Measurements from ENCODE around the gene TPM2. TPM values are rescaled to one million over a fixed set of nuclear protein-coding genes. Genes with fewer than 3 reads are reported as not detected.

The TPM2 gene
- total and polyA plus RNA-seq, 9 of the 15 experiments (the other 6 are each of a cell fraction or from before 2014, with no cell fraction given), result 0.28 to 16.1 (median 4.5) TPM

DNA sequence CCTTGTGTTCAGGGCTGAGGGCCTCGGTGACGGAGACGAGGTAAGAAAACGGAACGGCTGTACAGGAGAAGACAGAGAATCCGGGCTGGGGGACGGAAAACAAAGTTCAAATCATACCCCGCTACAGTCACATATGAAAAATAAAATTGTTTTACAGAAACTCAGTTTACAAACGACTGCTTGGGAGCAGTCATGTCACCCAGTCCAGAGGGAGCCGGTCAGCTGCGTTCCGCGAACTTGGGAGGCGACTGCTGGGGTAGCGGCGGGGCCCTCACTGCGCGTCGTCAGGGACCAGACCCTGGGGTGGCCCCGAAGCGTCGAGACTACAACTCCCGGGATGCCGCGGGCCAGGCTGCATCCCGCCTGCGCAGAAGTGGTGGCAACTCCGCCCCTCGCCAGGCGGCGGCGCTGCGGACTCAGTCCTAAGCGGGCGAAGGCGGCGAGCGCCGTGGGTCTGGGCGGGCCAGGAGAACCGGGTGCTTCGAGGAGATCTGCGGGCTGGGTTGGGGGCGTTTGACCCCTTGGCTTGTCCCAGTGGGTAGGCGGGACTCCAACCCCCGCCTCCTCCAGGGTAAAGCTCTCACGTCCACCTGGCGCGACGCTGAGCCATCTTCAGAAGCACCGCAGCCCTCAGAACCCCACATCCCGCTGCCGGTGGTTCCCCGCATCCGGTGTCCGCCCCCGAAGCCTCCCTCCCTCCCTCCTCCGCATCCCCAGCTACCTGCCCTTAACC lies 43.0 kb downstream of the TPM2 start (continued):
- peak; percentile 43 to 62; a peak in 2 of 4 replicates for TF ChIP-seq SIX5 (IDR thresholded peaks at IDR 0.05; ENCODE audit: borderline replicate concordance in 1 of 2, insufficient read depth in 1 of 2, low read depth in 1 of 2, low read length in 2 of 2)

- CTCF ChIA-PET (ENCODE audit: low intra/inter-chr PET ratio), result interaction anchor here (0.6 to 1.3 kb wide), 2 partner anchors 113 to 180 kb away, joined by 3 to 5 read pairs; no protein-coding TSS in a partner anchor
- Histone ChIP-seq H3K4me1 (replicated peaks in 1 of 2; ENCODE audit: control insufficient read depth in 2 of 2, insufficient read depth in 2 of 2, low read length in 2 of 2) (peaks cover 31 to 32% of the 10 kb centered on the region in 2 experiments), H3K9ac (ENCODE audit: insufficient read depth in 1 of 2, low read depth in 2 of 2, low read length in 2 of 2) (peak overlapping the region; percentile 75 to 91; a peak in 3 of 4 replicates), H3K79me2 (ENCODE audit: control insufficient read depth, insufficient read depth, low read length) (no peaks in the 10 kb centered on the region), H2AFZ (ENCODE audit: low read depth, low read length) (peak overlapping the region; percentile 96), H3K9me1 (ENCODE audit: control insufficient read depth, insufficient read depth, low read length) (no peaks in the 10 kb centered on the region), H3K36me3 (ENCODE audit: control insufficient read depth, insufficient read depth, low read length) (no peaks in the 10 kb centered on the region), H3K9me3 (replicated peaks; ENCODE audit: control insufficient read depth, insufficient read depth, low read depth, low read length) (no peaks in the 10 kb centered on the region), H3K4me2 (ENCODE audit: insufficient read depth, low read length) (peak overlapping the region; percentile 84), H3K27me3 (ENCODE audit: control insufficient read depth in 2 of 2, insufficient read depth in 2 of 2, low read length in 2 of 2) (no peaks in the 10 kb centered on the region), H4K20me1 (replicated peaks; ENCODE audit: control insufficient read depth, insufficient read depth, low read length) (no peaks in the 10 kb centered on the region), H3K27ac (ENCODE audit: extremely low read depth, low read depth, low read length) (peak overlapping the region; percentile 64; the same call in 2 of the 3 replicates), H3K4me3 (peak overlapping the region; percentile 49)
- no peak for FAIRE-seq
- in situ Hi-C loops (cut with MboI), result loop anchor here (5.0 kb wide), 1 partner anchor 39 kb away; the partner anchor contains the start of gene TESK1
- TF ChIP-seq CC2D1A (IDR thresholded peaks at IDR 0.05), result no peak
- TF ChIP-seq KAT2B (IDR thresholded peaks at IDR 0.05; ENCODE audit: low read depth, low read length), result no peak
- TF ChIP-seq CAMTA2 (CRISPR knock-in tag; conservative IDR thresholded peaks at IDR 0.05), result no peak
- no peak for TF ChIP-seq ZC3H11A (IDR thresholded peaks at IDR 0.05; ENCODE audit: low read depth, low read length)
- no peak for TF ChIP-seq ELF1 (tag; IDR thresholded peaks at IDR 0.05)
- TF ChIP-seq, protein P1, sequence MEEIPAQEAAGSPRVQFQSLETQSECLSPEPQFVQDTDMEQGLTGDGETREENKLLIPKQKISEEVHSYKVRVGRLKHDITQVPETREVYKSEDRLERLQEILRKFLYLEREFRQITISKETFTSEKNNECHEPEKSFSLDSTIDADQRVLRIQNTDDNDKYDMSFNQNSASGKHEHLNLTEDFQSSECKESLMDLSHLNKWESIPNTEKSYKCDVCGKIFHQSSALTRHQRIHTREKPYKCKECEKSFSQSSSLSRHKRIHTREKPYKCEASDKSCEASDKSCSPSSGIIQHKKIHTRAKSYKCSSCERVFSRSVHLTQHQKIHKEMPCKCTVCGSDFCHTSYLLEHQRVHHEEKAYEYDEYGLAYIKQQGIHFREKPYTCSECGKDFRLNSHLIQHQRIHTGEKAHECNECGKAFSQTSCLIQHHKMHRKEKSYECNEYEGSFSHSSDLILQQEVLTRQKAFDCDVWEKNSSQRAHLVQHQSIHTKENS (CRISPR knock-in tag; IDR thresholded peaks at IDR 0.05), result no peak
- no peak for TF ChIP-seq NUFIP1 (IDR thresholded peaks at IDR 0.05; ENCODE audit: partially characterized antibody)
- TF ChIP-seq FOS (IDR thresholded peaks at IDR 0.05; ENCODE audit: extremely low read depth, insufficient read length), result no peak
- TF ChIP-seq BRF1 (IDR thresholded peaks at IDR 0.05; ENCODE audit: borderline replicate concordance, extremely low read depth, insufficient read length), result no peak
- TF ChIP-seq EP400 (IDR thresholded peaks at IDR 0.05), result no peak
- no peak for TF ChIP-seq ZC3H4 (CRISPR knock-in tag; IDR thresholded peaks at IDR 0.05; ENCODE audit: borderline replicate concordance)
- TF ChIP-seq SAP30 (IDR thresholded peaks at IDR 0.05; ENCODE audit: borderline replicate concordance, insufficient read depth, low read depth, low read length, poor library complexity, severe bottlenecking), result no peak
- TF ChIP-seq IRF2 (CRISPR knock-in tag; IDR thresholded peaks at IDR 0.05), result no peak
- TF ChIP-seq NCOR1 (IDR thresholded peaks at IDR 0.05), result no peak
- no peak for TF ChIP-seq SOX6 (IDR thresholded peaks at IDR 0.05)
- no peak for TF ChIP-seq KLF10 (CRISPR knock-in tag; IDR thresholded peaks at IDR 0.05)
- no peak for TF ChIP-seq ZNF696 (CRISPR knock-in tag; conservative IDR thresholded peaks at IDR 0.05)
- ATAC-seq, result no peak; the same call in 2 of the 3 replicates
- intact Hi-C loops (cut with micrococcal nuclease), result loop anchor here (5.0 kb wide), 1 partner anchor 236 kb away; no protein-coding TSS in a partner anchor
- 12% methylated on average over 6 of the region's 11 CpGs for WGBS (ENCODE audit: insufficient coverage, low coverage, missing lambda C conversion rate)
- DNase-seq (ENCODE audit: extremely low read depth in 1 of 4, low spot score in 3 of 4), result peak in 3 of 4 experiments; percentile 23 to 35 (median 27)
- BruUV-seq (replicated peaks), result TSS peak; percentile 66
- POLR2A ChIA-PET, result interaction anchor here (0.5 to 2.7 kb wide), 4 partner anchors 11 to 595 kb away, joined by 3 to 14 read pairs (median 3); partner anchors contain the start of genes CCDC107 and RMRP
Measured at GRCh38 chr9:35646153-35646532, 43.6 kb downstream of the TPM2 start.
